Measurements from ENCODE around the gene MEAF6. TPM values are rescaled to one million over a fixed set of nuclear protein-coding genes. Genes with fewer than 3 reads are reported as not detected.

The MEAF6 gene
- total and polyA plus RNA-seq, 2 of the 4 experiments (the other 2 are of a cell fraction) = 36.2 to 40.7 TPM

- TF ChIP-seq USF2 (IDR thresholded peaks at IDR 0.05; ENCODE audit: low read depth, low read length) = no peak
- TF ChIP-seq RFX5 (IDR thresholded peaks at IDR 0.05; ENCODE audit: low read depth, low read length) = no peak
- no peak for TF ChIP-seq MXI1 (IDR thresholded peaks at IDR 0.05; ENCODE audit: borderline replicate concordance, low read depth, low read length)
- TF ChIP-seq BHLHE40 (IDR thresholded peaks at IDR 0.05; ENCODE audit: low read depth, low read length) = no peak
- TF ChIP-seq CHD1 (IDR thresholded peaks at IDR 0.05; ENCODE audit: low read depth, low read length) = no peak
- no peak for TF ChIP-seq NFE2L2 (IDR thresholded peaks at IDR 0.05; ENCODE audit: low read depth, low read length)
- TF ChIP-seq RCOR1 (IDR thresholded peaks at IDR 0.05; ENCODE audit: insufficient replicate concordance, low read length) = no peak
Observed at GRCh38 chr1:37513795-37514349, 694 bp downstream of the MEAF6 start (continued).
